Measurements from ENCODE around the gene CABYR.

Gene CABYR

GRCh38 chr18:24138789-24139616 is at the start of gene CABYR:
Gene CABYR (plus strand): TSS chr18:24139062. CDS start chr18:24143115, 4,053 bp downstream.
- peak; percentile 70 for FAIRE-seq

- FAIRE-seq = no peak
These were observed 49.8 kb upstream of the CABYR start for GRCh38 chr18:24089076-24089475.

GRCh38 chr18:24089515-24090337 is 49.1 kb upstream of the CABYR start:
- FAIRE-seq = no peak

GRCh38 chr18:24090876-24091275 is 48.0 kb upstream of the CABYR start:
- FAIRE-seq = no peak

- FAIRE-seq = no peak
These were observed 44.3 kb upstream of the CABYR start for GRCh38 chr18:24094561-24094960.

GRCh38 chr18:24095976-24096375 is 42.9 kb upstream of the CABYR start:
- no peak for FAIRE-seq

GRCh38 chr18:24103320-24104021 is 35.4 kb upstream of the CABYR start:
- no peak for FAIRE-seq

- FAIRE-seq = no peak
These were observed 34.4 kb upstream of the CABYR start for GRCh38 chr18:24104486-24104885.

- no peak for FAIRE-seq
These were observed 30.2 kb upstream of the CABYR start for GRCh38 chr18:24108641-24109040.

- no peak for FAIRE-seq
These were observed 26.9 kb upstream of the CABYR start for GRCh38 chr18:24111936-24112335.

GRCh38 chr18:24112464-24112863 is 26.4 kb upstream of the CABYR start:
- no peak for FAIRE-seq

- no peak for FAIRE-seq
These were observed 25.8 kb upstream of the CABYR start for GRCh38 chr18:24112874-24113615.

- no peak for FAIRE-seq
These were observed 23.8 kb upstream of the CABYR start for GRCh38 chr18:24114924-24115549.

- FAIRE-seq = no peak
These were observed 23.2 kb upstream of the CABYR start for GRCh38 chr18:24115628-24116027.

- FAIRE-seq = peak; percentile 72
These were observed 19.9 kb upstream of the CABYR start for GRCh38 chr18:24118750-24119577.

- no peak for FAIRE-seq
These were observed 18.2 kb upstream of the CABYR start for GRCh38 chr18:24120676-24121075.

- no peak for FAIRE-seq
These were observed 17.2 kb upstream of the CABYR start for GRCh38 chr18:24121625-24122024.

GRCh38 chr18:24126155-24126961 is 12.5 kb upstream of the CABYR start:
- peak; percentile 88 for FAIRE-seq

GRCh38 chr18:24127735-24128134 is 11.1 kb upstream of the CABYR start:
- FAIRE-seq = no peak

- no peak for FAIRE-seq
These were observed 10.2 kb upstream of the CABYR start for GRCh38 chr18:24128700-24129099.
